Sigmoid colon (tissue), 4 donors: ENCODE measurements around the gene USP40.

ENCODE experiments used
- EP300 ChIP-seq, 4 donors: sonication (generic); formaldehyde crosslinking; IDR thresholded peaks; one replicate each; pipeline ENCODE4 v1.6.1; 2017; ENCODE audit warnings: antibody characterized with exemption in 4 of 4
- POLR2A ChIP-seq, 2 donors: fragments of 450-650 bp; IDR thresholded peaks; one replicate each; pipeline ENCODE4 v1.6.1; 2016; ENCODE audit warnings: antibody characterized with exemption in 2 of 2, mild to moderate bottlenecking in 2 of 2, moderate library complexity in 2 of 2
- POLR2AphosphoS5 ChIP-seq, 4 donors: sonication (generic); formaldehyde crosslinking; IDR thresholded peaks; one replicate each; pipeline ENCODE4 v1.6.1; 2017; ENCODE audit warnings: antibody characterized with exemption in 4 of 4
- TF ChIP-seq, protein P1 (sequence below), 4 experiments: fragments of 450-650 bp in 3 of 4; fragments of 200-600 bp in 1 of 4; IDR thresholded peaks; one replicate each; pipeline ENCODE4 v1.5.1; 2016 to 2019; ENCODE audit warnings: antibody characterized with exemption in 4 of 4, mild to moderate bottlenecking in 3 of 4, moderate library complexity in 2 of 4

DNA sequence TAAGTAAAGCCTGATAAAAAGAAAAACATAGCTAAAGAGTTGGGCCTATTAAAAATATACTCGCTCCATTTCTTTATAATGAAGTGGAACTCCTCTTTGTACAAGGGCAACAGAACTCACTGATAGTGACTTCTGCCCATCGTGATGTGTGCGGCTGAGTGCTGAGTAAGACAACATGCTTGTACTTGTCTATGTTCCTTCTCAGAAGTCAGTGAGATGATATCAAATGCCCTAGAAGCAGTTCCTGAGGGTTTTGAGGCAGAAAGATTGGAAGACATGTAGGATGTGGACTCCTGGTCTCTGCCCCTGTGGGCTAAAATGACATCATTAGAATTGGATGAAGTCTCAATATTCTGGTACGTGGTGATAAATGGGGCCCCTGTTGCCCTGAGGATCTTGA, 73.8 kb downstream of the USP40 start:
- TF ChIP-seq, protein P1, sequence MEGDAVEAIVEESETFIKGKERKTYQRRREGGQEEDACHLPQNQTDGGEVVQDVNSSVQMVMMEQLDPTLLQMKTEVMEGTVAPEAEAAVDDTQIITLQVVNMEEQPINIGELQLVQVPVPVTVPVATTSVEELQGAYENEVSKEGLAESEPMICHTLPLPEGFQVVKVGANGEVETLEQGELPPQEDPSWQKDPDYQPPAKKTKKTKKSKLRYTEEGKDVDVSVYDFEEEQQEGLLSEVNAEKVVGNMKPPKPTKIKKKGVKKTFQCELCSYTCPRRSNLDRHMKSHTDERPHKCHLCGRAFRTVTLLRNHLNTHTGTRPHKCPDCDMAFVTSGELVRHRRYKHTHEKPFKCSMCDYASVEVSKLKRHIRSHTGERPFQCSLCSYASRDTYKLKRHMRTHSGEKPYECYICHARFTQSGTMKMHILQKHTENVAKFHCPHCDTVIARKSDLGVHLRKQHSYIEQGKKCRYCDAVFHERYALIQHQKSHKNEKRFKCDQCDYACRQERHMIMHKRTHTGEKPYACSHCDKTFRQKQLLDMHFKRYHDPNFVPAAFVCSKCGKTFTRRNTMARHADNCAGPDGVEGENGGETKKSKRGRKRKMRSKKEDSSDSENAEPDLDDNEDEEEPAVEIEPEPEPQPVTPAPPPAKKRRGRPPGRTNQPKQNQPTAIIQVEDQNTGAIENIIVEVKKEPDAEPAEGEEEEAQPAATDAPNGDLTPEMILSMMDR (IDR thresholded peaks at IDR 0.05): no peak
- no peak for TF ChIP-seq POLR2AphosphoS5 (IDR thresholded peaks at IDR 0.05)
- no peak for TF ChIP-seq POLR2A (IDR thresholded peaks at IDR 0.05)
- TF ChIP-seq EP300 (IDR thresholded peaks at IDR 0.05): no peak
